H1 (cell line): ENCODE measurements around the gene FAM210A. TPM values are rescaled to one million over a fixed set of nuclear protein-coding genes. Genes with fewer than 3 reads are reported as not detected.

ENCODE experiments used
- CTCF ChIA-PET: fragments of 300-600 bp; sonication (Branson Sonifier 250); formaldehyde crosslinking; loops from one replicate; lab custom pipeline; 2021; ENCODE audit not compliant: partially characterized antibody; lab: Charles Lee
- POLR2A ChIA-PET: fragments of 300-600 bp; sonication (Branson Sonifier 250); formaldehyde crosslinking; loops from one replicate; lab custom pipeline; 2021; ENCODE audit warnings: inconsistent platforms; ENCODE audit not compliant: partially characterized antibody; lab: Charles Lee
- DNase-seq, 2 experiments: peaks; one replicate each; pipeline versions ENCODE4 v3.0.0 to v3.0.0-alpha.2; 2010 to 2022; ENCODE audit warnings: low spot score in 2 of 2, low read depth in 1 of 2, mixed read lengths in 1 of 2
- FAIRE-seq: peaks from 2 replicates; lab custom pipeline; 2011; peaks lifted over from hg19 to GRCh38; lab: Jason Lieb, UNC
- H2AFZ ChIP-seq: 2 replicates; pipeline ENCODE4 v1.8.1; 2012; ENCODE audit warnings: low read length, inconsistent platforms
- H2AK5ac ChIP-seq: 2 replicates; pipeline ENCODE4 v1.6.1; 2013; ENCODE audit warnings: low read depth, low read length
- H2BK120ac ChIP-seq: replicated peaks from 2 replicates; pipeline ENCODE3; 2013; ENCODE audit warnings: low read depth, low read length, inconsistent platforms
- H2BK12ac ChIP-seq: 2 replicates; pipeline ENCODE4 v1.6.1; 2013; ENCODE audit warnings: low read depth, low read length
- H2BK15ac ChIP-seq: 2 replicates; pipeline ENCODE4 v1.6.1; 2013; ENCODE audit warnings: low read length
- H2BK20ac ChIP-seq: 2 replicates; pipeline ENCODE4 v1.6.1; 2013; ENCODE audit warnings: low read length
- H2BK5ac ChIP-seq: 2 replicates; pipeline ENCODE4 v1.6.1; 2013; ENCODE audit warnings: low read depth, low read length
- H3K14ac ChIP-seq: 2 replicates; pipeline ENCODE4 v1.6.1; 2013; ENCODE audit warnings: inconsistent platforms; ENCODE audit not compliant: insufficient read length
- H3K18ac ChIP-seq: 2 replicates; pipeline ENCODE4 v1.6.1; 2013; ENCODE audit warnings: low read length; ENCODE audit errors: extremely low read depth
- H3K23ac ChIP-seq: 2 replicates; pipeline ENCODE4 v1.6.1; 2013; ENCODE audit warnings: inconsistent platforms; ENCODE audit not compliant: insufficient read length
- H3K23me2 ChIP-seq: 2 replicates; pipeline ENCODE4 v1.6.1; 2013; ENCODE audit warnings: low read depth, low read length
- H3K27ac ChIP-seq: 2 replicates; pipeline ENCODE4 v1.6.1; 2011; ENCODE audit warnings: low read depth, low read length, inconsistent platforms
- H3K27me3 ChIP-seq, 4 experiments: replicated peaks in 1 of 4; 1 replicate in 1 of 4; 2 replicates in 3 of 4; pipeline versions ENCODE4 v1.6.1 to v1.8.1; 2011 to 2013; ENCODE audit warnings: low read length in 3 of 4, mild to moderate bottlenecking in 3 of 4, inconsistent platforms in 2 of 4, mixed read lengths in 2 of 4, moderate library complexity in 1 of 4; ENCODE audit not compliant: control insufficient read depth in 3 of 4, insufficient read depth in 3 of 4; ENCODE audit errors: extremely low read depth in 1 of 4
- H3K36me3 ChIP-seq, 4 experiments: 2 replicates each; pipeline versions ENCODE4 v1.6.1 to v1.8.1; 2011 to 2013; ENCODE audit warnings: mild to moderate bottlenecking in 4 of 4, low read length in 3 of 4, moderate library complexity in 2 of 4, control low read depth in 1 of 4, inconsistent platforms in 1 of 4; ENCODE audit not compliant: insufficient read depth in 4 of 4, control insufficient read depth in 2 of 4
- H3K4ac ChIP-seq: replicated peaks from 2 replicates; pipeline ENCODE3; 2013; ENCODE audit warnings: low read length, low read depth, mixed read lengths, inconsistent platforms; ENCODE audit not compliant: insufficient read length
- H3K4me1 ChIP-seq, 4 experiments: replicated peaks in 1 of 4; 1 replicate in 1 of 4; 2 replicates in 3 of 4; pipeline versions ENCODE4 v1.6.1 to v1.8.1; 2011 to 2013; ENCODE audit warnings: low read length in 3 of 4, inconsistent platforms in 2 of 4, mixed read lengths in 1 of 4; ENCODE audit not compliant: insufficient read depth in 4 of 4, control insufficient read depth in 3 of 4
- H3K4me2 ChIP-seq, 2 experiments: 2 replicates each; pipeline versions ENCODE4 v1.6.1 to v1.8.1; 2011 to 2013; ENCODE audit warnings: low read depth in 2 of 2, low read length in 2 of 2, control low read depth in 1 of 2, inconsistent platforms in 1 of 2, mild to moderate bottlenecking in 1 of 2; ENCODE audit not compliant: insufficient read depth in 1 of 2
- H3K4me3 ChIP-seq, 4 experiments: fragments of 200-600, 300-600 bp in 1 of 4; sonication (generic), shearing (Covaris generic), sonication (Bioruptor Twin) in 1 of 4; 2 replicates each; pipeline versions ENCODE4 v1.5.1 to v1.8.1; 2011 to 2016; ENCODE audit warnings: low read length in 4 of 4, low read depth in 3 of 4, control low read depth in 2 of 4, inconsistent platforms in 2 of 4, mild to moderate bottlenecking in 2 of 4, mixed read lengths in 1 of 4, moderate library complexity in 1 of 4; ENCODE audit not compliant: insufficient read depth in 2 of 4; ENCODE audit errors: extremely low read depth in 1 of 4
- H3K56ac ChIP-seq: replicated peaks from 2 replicates; pipeline ENCODE3; 2013; ENCODE audit warnings: low read depth, mild to moderate bottlenecking, mixed read lengths, low read length, inconsistent platforms; ENCODE audit not compliant: insufficient read length
- H3K79me1 ChIP-seq: 2 replicates; pipeline ENCODE4 v1.6.1; 2013; ENCODE audit warnings: low read depth, low read length, control low read depth
- H3K79me2 ChIP-seq, 2 experiments: 2 replicates each; pipeline versions ENCODE4 v1.6.1 to v1.8.1; 2012 to 2013; ENCODE audit warnings: low read length in 2 of 2, mild to moderate bottlenecking in 2 of 2, inconsistent platforms in 1 of 2; ENCODE audit not compliant: insufficient read depth in 2 of 2, control insufficient read depth in 1 of 2
- H3K9ac ChIP-seq, 4 experiments: replicated peaks in 1 of 4; 1 replicate in 1 of 4; 2 replicates in 3 of 4; pipeline versions ENCODE4 v1.6.1 to v1.8.1; 2011 to 2013; ENCODE audit warnings: low read depth in 3 of 4, low read length in 3 of 4, control low read depth in 2 of 4, mild to moderate bottlenecking in 2 of 4, moderate library complexity in 2 of 4, inconsistent platforms in 1 of 4; ENCODE audit errors: extremely low read depth in 1 of 4
- H3K9me3 ChIP-seq, 2 experiments: 2 replicates each; pipeline versions ENCODE4 v1.6.1 to v1.8.1; 2012 to 2013; ENCODE audit warnings: mild to moderate bottlenecking in 2 of 2, moderate library complexity in 2 of 2, control low read depth in 1 of 2, inconsistent platforms in 1 of 2, low read depth in 1 of 2, low read length in 1 of 2, mixed read lengths in 1 of 2; ENCODE audit not compliant: insufficient read depth in 2 of 2
- H4K20me1 ChIP-seq, 2 experiments: replicated peaks in 1 of 2; 2 replicates each; pipeline versions ENCODE3 to v1.8.1; 2011 to 2013; ENCODE audit warnings: inconsistent platforms in 2 of 2, low read length in 2 of 2, mild to moderate bottlenecking in 1 of 2; ENCODE audit not compliant: insufficient read depth in 2 of 2, control insufficient read depth in 1 of 2
- H4K5ac ChIP-seq: 2 replicates; pipeline ENCODE4 v1.6.1; 2013; ENCODE audit warnings: low read length, low read depth, mixed read lengths, inconsistent platforms; ENCODE audit not compliant: insufficient read length
- H4K8ac ChIP-seq: 2 replicates; pipeline ENCODE4 v1.8.0; 2013; ENCODE audit warnings: mild to moderate bottlenecking, moderate library complexity, low read length, inconsistent platforms; ENCODE audit not compliant: insufficient read depth; ENCODE audit errors: extremely low read depth
- H4K91ac ChIP-seq: replicated peaks from 2 replicates; pipeline ENCODE3; 2013; ENCODE audit warnings: low read length, mixed read lengths, inconsistent platforms; ENCODE audit not compliant: insufficient read length
- BCL11A ChIP-seq, 2 experiments: IDR thresholded peaks; one replicate each; pipeline ENCODE4 v1.6.1; 2011; ENCODE audit warnings: low read depth in 2 of 2, low read length in 2 of 2, mild to moderate bottlenecking in 2 of 2
- CEBPB ChIP-seq: IDR thresholded peaks from 2 replicates; pipeline ENCODE4 v1.6.1; 2012; ENCODE audit warnings: low read depth, low read length
- EZH2 ChIP-seq: fragments of 200-600 bp; sonication (generic); IDR thresholded peaks from 2 replicates; pipeline ENCODE4 v1.7.1; 2012; ENCODE audit warnings: low read depth, mild to moderate bottlenecking, moderate library complexity, low read length, inconsistent platforms; ENCODE audit not compliant: severe bottlenecking
- MAFK ChIP-seq: IDR thresholded peaks from 2 replicates; pipeline ENCODE4 v1.6.1; 2012; ENCODE audit warnings: low read depth, mild to moderate bottlenecking, improper control_type of control experiment, low read length
- NANOG ChIP-seq: IDR thresholded peaks from 2 replicates; pipeline ENCODE4 v1.6.1; 2011; ENCODE audit warnings: low read length, low read depth, mild to moderate bottlenecking, inconsistent platforms; ENCODE audit not compliant: insufficient read depth, poor library complexity, severe bottlenecking
- POLR2A ChIP-seq, 2 experiments: IDR thresholded peaks; 1 replicate in 1 of 2; 2 replicates in 1 of 2; pipeline ENCODE4 v1.6.1; 2011; ENCODE audit warnings: low read depth in 2 of 2, low read length in 2 of 2, mild to moderate bottlenecking in 2 of 2; ENCODE audit errors: control extremely low read depth in 1 of 2
- RNF2 ChIP-seq: fragments of 200-900, 300-1000 bp; sonication (generic); IDR thresholded peaks from 2 replicates; pipeline ENCODE4 v1.7.1; 2016; ENCODE audit warnings: borderline replicate concordance, low read depth, mild to moderate bottlenecking, antibody characterized with exemption, low read length; ENCODE audit not compliant: poor library complexity, severe bottlenecking; ENCODE audit errors: missing control alignments
- SP1 ChIP-seq: IDR thresholded peaks from 2 replicates; pipeline ENCODE4 v1.6.1; 2011; ENCODE audit warnings: low read depth, low read length
- SUZ12 ChIP-seq: fragments of 200-600 bp; sonication (generic); IDR thresholded peaks from 2 replicates; pipeline ENCODE4 v1.6.1; 2012; ENCODE audit warnings: mild to moderate bottlenecking, inconsistent platforms, low read length, moderate library complexity, mixed read lengths
- TBP ChIP-seq: IDR thresholded peaks from 2 replicates; pipeline ENCODE4 v1.6.1; 2011; ENCODE audit warnings: low read depth, low read length, improper control_type of control experiment
- WGBS, 2 experiments: shearing (Covaris generic) in 1 of 2; methylation state at CpG; one replicate each; pipeline versions ENCODE4 v1.1.6 to v1.1.7; 2013 to 2015; ENCODE audit warnings: low lambda C conversion rate in 2 of 2, mixed read lengths in 2 of 2, inconsistent platforms in 1 of 2, low coverage in 1 of 2, missing lambda C conversion rate in 1 of 2; ENCODE audit not compliant: insufficient replicate concordance in 2 of 2, insufficient coverage in 1 of 2, insufficient read length in 1 of 2; ENCODE audit errors: extremely low coverage in 1 of 2, missing lambda C conversion rate in 1 of 2; 5-methylcytosine and 5-hydroxymethylcytosine counted together
- polyA plus RNA-seq, 7 experiments: library from polyadenylated mRNA; depleted of rRNA in 3 of 7; stranded (reverse) in 5 of 7; unstranded in 2 of 7; fragments of >200 nt in 5 of 7; fragments of 200-250 nt in 2 of 7; gene quantifications; 1 replicate in 5 of 7; 2 replicates in 1 of 7; 4 replicates in 1 of 7; pipeline versions ENCODE4 v1.2.1 to v1.2.3, GENCODE V29; 2011 to 2013; ENCODE audit warnings: missing spikeins in 2 of 7, mixed read lengths in 2 of 7
- total RNA-seq: library from RNA; stranded (reverse); fragmentation: NEBNext Ultra II Directional; extraction: Animal tissue kit (Norgen Biotek cat#: 25700); gene quantifications from 2 replicates; pipeline ENCODE4 v1.2.1, GENCODE V29; 2021

The FAM210A gene
- total and polyA plus RNA-seq, 2 of the 8 experiments (the other 6 are each of a cell fraction or from before 2014, with no cell fraction given), result 8.2 to 25.4 TPM

- CTCF ChIA-PET, result no interaction called here
- Histone ChIP-seq H4K20me1 (peaks cover 2 to 4% of the 10 kb centered on the region in 2 experiments), H3K23ac (no peak overlapping the region), H2AK5ac (no peak overlapping the region), H3K56ac (no peak overlapping the region), H3K18ac (0 out of 2 replicates have a peak overlapping the region, but pooled peaks have one; percentile 14), H3K4me2 (peak overlapping the region; percentile 70 to 97), H3K23me2 (peaks cover 6% of the 10 kb centered on the region; the same call in 1 of the 2 replicates), H4K8ac (peak overlapping the region; percentile 86; the same call in 1 of the 2 replicates), H2BK12ac (no peak overlapping the region), H2BK15ac (no peak overlapping the region), H3K4me3 (peak overlapping the region; percentile 76 to 97 (median 95)), H3K27me3 (no peaks in the 10 kb centered on the region), H3K79me1 (peaks cover 9% of the 10 kb centered on the region), H3K9ac (peak overlapping the region; percentile 58 to 75 (median 66)), H2BK120ac (no peak overlapping the region), H3K4me1 (peaks cover 0 to 5% (median 3%) of the 10 kb centered on the region in 4 experiments; a peak in 3 of 7 replicates), H4K5ac (no peak overlapping the region), H3K79me2 (peaks cover 7 to 93% of the 10 kb centered on the region in 2 experiments), H4K91ac (no peak overlapping the region), H2AFZ (peak overlapping the region; percentile 16; the same call in 1 of the 2 replicates), H3K36me3 (no peaks in the 10 kb centered on the region), H2BK20ac (no peak overlapping the region), H3K14ac (no peak overlapping the region), H3K9me3 (no peaks in the 10 kb centered on the region), H2BK5ac (peak overlapping the region; percentile 71; the same call in 1 of the 2 replicates), H3K27ac (no peak overlapping the region; the same call in 1 of the 2 replicates), H3K4ac (no peak overlapping the region)
- FAIRE-seq (no peak), DNase-seq (no peak)
- POLR2A ChIA-PET, result interaction anchor here (0.7 to 2.8 kb wide), 12 partner anchors 9 to 354 kb away, joined by 3 to 16 read pairs (median 4); no protein-coding TSS in a partner anchor
- WGBS, 2 experiments, result 8% methylated on average over 34 of the region's 35 CpGs; no CpG with 5 or more reads in 1 of the 2 experiments
- TF ChIP-seq RNF2 (no peak), EZH2 (no peak), TBP (no peak), SUZ12 (no peak), MAFK (no peak), NANOG (no peak), SP1 (no peak), CEBPB (no peak), BCL11A (IDR thresholded peaks at IDR 0.05; ENCODE audit: low read depth in 2 of 2, low read length in 2 of 2) (no peak), POLR2A (IDR thresholded peaks at IDR 0.05; ENCODE audit: control extremely low read depth in 1 of 2, low read depth in 2 of 2, low read length in 2 of 2) (no peak)
Observed at GRCh38 chr18:13725566-13726231, 659 bp downstream of the FAM210A start.
